ENCODE results near the gene TBC1D7.

TBC1D7 gene

DNA sequence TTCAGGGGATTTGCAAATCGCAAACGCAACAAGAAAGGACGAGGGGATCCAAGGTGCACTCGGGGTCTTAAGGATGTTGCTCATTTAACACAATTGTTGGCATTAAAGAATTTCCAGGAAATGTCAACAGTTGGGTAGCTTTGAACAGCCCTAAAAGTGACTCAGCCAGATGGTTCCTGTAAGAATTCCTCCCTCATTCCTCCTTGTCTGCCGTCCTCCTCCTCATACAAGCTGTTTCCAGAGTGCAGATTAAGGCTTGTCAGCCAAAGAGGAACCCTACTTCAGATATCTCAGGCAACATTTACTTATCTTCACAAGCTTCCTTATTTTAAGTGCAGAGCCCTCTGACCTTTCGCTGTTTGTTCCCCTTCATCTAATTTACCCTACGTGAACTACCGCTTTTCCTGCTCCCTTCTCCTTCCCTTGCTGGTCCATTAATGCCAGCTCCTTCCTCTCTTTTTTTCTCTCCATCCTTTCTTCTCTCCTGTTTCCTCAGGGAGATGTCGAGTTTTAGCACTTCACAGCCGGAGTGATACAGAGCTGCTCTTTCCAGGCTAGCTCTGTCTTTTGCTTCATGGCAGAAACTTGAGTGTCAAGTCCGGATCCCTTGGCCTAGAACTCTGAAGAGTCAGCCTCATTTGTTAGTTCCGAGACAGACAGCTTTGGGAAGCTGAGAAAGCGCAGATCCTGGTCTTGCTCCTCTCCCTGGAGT, 26.1 kb upstream of the TBC1D7 start:
- peaks cover 22% of the 10 kb centered on the region for H3K4me1 ChIP-seq (ENCODE audit: insufficient read depth, low read length)
- H3K27me3 ChIP-seq (ENCODE audit: insufficient read depth, low read length): no peaks in the 10 kb centered on the region
- H3K9ac ChIP-seq (ENCODE audit: low read depth, low read length): no peak overlapping the region
- no peaks in the 10 kb centered on the region for H3K9me3 ChIP-seq (ENCODE audit: insufficient read depth, low read depth, low read length)
- H3K36me3 ChIP-seq (ENCODE audit: insufficient read depth, low read depth, low read length): no peaks in the 10 kb centered on the region
- H3K27ac ChIP-seq (ENCODE audit: low read length): no peak overlapping the region
- H3K4me3 ChIP-seq (ENCODE audit: low read length): no peak overlapping the region

DNA sequence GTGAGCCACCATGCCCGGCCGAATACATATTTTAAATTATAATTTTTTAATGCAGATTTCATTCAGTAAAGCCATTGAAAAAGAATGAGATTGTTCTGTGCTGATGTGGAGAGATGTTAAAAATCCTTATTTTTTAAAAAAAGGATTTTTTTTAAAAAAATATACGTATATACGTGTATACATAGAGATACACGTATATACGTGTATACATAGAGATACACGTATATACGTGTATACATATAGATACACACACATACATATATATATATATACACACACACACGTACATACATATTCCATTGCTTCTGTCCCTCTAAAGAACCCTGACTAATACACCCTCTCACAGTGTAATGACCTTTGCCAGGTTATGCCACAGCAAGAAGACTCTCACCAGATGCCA, 23.8 kb upstream of the TBC1D7 start:
- Histone ChIP-seq H3K4me3 (ENCODE audit: low read length) (no peak overlapping the region), H3K27ac (ENCODE audit: low read length) (no peak overlapping the region), H3K27me3 (ENCODE audit: insufficient read depth, low read length) (no peaks in the 10 kb centered on the region), H3K4me1 (ENCODE audit: insufficient read depth, low read length) (peaks cover 18% of the 10 kb centered on the region), H3K36me3 (ENCODE audit: insufficient read depth, low read depth, low read length) (no peaks in the 10 kb centered on the region), H3K9me3 (ENCODE audit: insufficient read depth, low read depth, low read length) (no peaks in the 10 kb centered on the region), H3K9ac (ENCODE audit: low read depth, low read length) (no peak overlapping the region)

DNA sequence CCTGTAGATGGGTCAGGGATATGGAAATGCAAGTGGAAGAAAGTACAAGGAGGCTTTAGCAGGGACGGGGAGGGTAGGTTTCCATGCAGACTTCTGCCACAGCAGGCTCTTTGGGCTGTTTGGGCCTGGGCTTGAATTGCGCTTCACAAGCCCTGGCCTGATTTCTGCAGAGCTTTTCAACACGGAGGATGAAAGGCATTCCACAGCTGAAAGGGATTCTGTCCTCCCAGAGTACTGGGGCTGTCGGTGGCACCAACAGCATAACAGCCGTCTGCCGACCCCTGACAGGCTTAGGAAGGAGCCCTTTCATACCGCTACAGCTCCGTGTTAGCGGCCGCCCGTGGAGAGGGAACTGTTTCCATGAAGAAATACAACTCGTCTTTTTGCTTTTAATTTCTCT, 22.9 kb upstream of the TBC1D7 start:
- Histone ChIP-seq H3K9ac (ENCODE audit: low read depth, low read length) (no peak overlapping the region), H3K36me3 (ENCODE audit: insufficient read depth, low read depth, low read length) (no peaks in the 10 kb centered on the region), H3K9me3 (ENCODE audit: insufficient read depth, low read depth, low read length) (no peaks in the 10 kb centered on the region), H3K4me3 (ENCODE audit: low read length) (no peak overlapping the region), H3K27ac (ENCODE audit: low read length) (no peak overlapping the region), H3K4me1 (ENCODE audit: insufficient read depth, low read length) (peaks cover 11% of the 10 kb centered on the region; the same call in 1 of the 2 replicates), H3K27me3 (ENCODE audit: insufficient read depth, low read length) (no peaks in the 10 kb centered on the region)

- H3K9ac ChIP-seq (ENCODE audit: low read depth, low read length): no peak overlapping the region
- no peaks in the 10 kb centered on the region for H3K27me3 ChIP-seq (ENCODE audit: insufficient read depth, low read length)
- no peak overlapping the region for H3K4me3 ChIP-seq (ENCODE audit: low read length)
- H3K4me1 ChIP-seq (ENCODE audit: insufficient read depth, low read length): peaks cover 3% of the 10 kb centered on the region; the same call in 1 of the 2 replicates
- H3K27ac ChIP-seq (ENCODE audit: low read length): no peak overlapping the region
- no peaks in the 10 kb centered on the region for H3K9me3 ChIP-seq (ENCODE audit: insufficient read depth, low read depth, low read length)
- no peaks in the 10 kb centered on the region for H3K36me3 ChIP-seq (ENCODE audit: insufficient read depth, low read depth, low read length)
Observed at GRCh38 chr6:13349811-13350506, 21.6 kb upstream of the TBC1D7 start.

- no peak overlapping the region for H3K27ac ChIP-seq (ENCODE audit: low read length)
- H3K27me3 ChIP-seq (ENCODE audit: insufficient read depth, low read length): no peaks in the 10 kb centered on the region
- H3K9ac ChIP-seq (ENCODE audit: low read depth, low read length): no peak overlapping the region
- no peaks in the 10 kb centered on the region for H3K36me3 ChIP-seq (ENCODE audit: insufficient read depth, low read depth, low read length)
- H3K9me3 ChIP-seq (ENCODE audit: insufficient read depth, low read depth, low read length): no peaks in the 10 kb centered on the region
- H3K4me3 ChIP-seq (ENCODE audit: low read length): no peak overlapping the region
- H3K4me1 ChIP-seq (ENCODE audit: insufficient read depth, low read length): peaks cover 3% of the 10 kb centered on the region; the same call in 1 of the 2 replicates
Observed at GRCh38 chr6:13348334-13349113, 20.2 kb upstream of the TBC1D7 start.

- Histone ChIP-seq H3K27me3 (ENCODE audit: insufficient read depth, low read length) (no peaks in the 10 kb centered on the region), H3K4me3 (ENCODE audit: low read length) (no peak overlapping the region), H3K9me3 (ENCODE audit: insufficient read depth, low read depth, low read length) (no peaks in the 10 kb centered on the region), H3K4me1 (ENCODE audit: insufficient read depth, low read length) (peaks cover 3% of the 10 kb centered on the region; the same call in 1 of the 2 replicates), H3K27ac (ENCODE audit: low read length) (no peak overlapping the region), H3K9ac (ENCODE audit: low read depth, low read length) (no peak overlapping the region), H3K36me3 (ENCODE audit: insufficient read depth, low read depth, low read length) (no peaks in the 10 kb centered on the region)
Observed at GRCh38 chr6:13346245-13346644, 17.9 kb upstream of the TBC1D7 start.

DNA sequence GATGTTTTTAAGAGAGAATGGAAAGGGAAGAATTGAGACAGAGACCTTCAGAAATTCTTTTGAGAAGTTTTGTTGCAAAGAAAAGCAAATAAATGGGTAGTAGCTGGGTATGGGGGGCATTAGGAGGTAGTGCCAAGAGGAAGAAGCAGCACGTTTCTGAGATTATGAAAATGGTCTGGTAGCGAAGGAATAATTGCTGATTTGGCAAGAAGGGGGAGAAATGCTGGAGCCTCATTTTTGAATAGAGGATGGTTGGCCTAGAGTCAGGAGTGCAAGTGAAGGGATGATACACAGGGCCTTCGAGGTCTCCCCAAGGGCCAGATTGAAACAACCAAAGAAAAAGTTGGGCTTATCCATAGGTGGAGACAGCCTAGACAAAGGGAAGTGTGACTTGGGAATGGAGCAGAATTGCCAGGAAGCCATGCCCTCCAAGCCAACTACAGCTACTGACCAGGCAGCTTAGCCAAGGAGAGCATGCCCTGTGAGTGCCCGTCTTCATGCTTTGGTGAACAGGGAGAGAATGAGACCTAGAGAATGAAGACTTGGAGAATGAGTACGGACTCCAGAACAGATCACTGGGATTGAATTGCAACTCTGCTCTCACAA, 14.2 kb upstream of the TBC1D7 start:
- H3K27ac ChIP-seq (ENCODE audit: low read length): no peak overlapping the region
- no peak overlapping the region for H3K4me3 ChIP-seq (ENCODE audit: low read length)
- H3K9me3 ChIP-seq (ENCODE audit: insufficient read depth, low read depth, low read length): no peaks in the 10 kb centered on the region
- no peak overlapping the region for H3K9ac ChIP-seq (ENCODE audit: low read depth, low read length)
- no peaks in the 10 kb centered on the region for H3K27me3 ChIP-seq (ENCODE audit: insufficient read depth, low read length)
- no peaks in the 10 kb centered on the region for H3K36me3 ChIP-seq (ENCODE audit: insufficient read depth, low read depth, low read length)
- no peaks in the 10 kb centered on the region for H3K4me1 ChIP-seq (ENCODE audit: insufficient read depth, low read length)

DNA sequence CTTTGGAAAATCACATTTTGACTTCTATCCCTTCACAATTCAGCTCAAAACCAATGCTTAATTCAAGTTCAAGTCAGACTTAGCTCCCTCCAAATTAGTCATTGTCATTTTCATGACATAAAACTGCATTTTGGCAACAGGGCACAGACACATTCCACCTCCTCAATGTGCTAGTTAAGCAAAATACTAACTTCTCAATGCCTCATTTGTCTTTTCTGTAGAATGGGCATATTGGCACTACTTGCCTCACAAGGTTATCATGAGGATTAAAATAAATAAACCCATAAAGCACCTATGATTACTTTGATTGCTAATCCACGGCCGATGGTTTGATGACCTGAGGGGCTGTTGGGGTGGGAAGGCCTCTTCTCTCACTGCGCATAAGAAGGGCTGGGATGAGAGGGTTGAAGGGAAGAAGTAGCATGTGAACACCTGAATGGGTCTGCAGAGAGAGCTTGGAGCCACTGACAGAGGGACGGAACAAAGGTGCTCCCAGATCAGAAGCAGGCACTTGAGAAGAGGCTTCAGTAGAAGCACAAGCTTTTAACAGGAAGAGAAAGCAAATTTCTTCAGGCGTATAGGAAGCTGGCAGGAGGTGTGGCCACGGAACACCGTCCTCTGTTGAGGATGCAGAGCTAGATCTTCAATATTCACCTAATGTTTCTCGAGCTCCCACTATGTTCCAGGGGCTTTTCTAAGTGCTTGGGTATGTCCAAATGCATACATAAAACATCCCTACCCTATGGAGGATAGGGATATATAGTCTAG, 11.7 kb upstream of the TBC1D7 start:
- Histone ChIP-seq H3K27me3 (ENCODE audit: insufficient read depth, low read length) (no peaks in the 10 kb centered on the region), H3K4me1 (ENCODE audit: insufficient read depth, low read length) (no peaks in the 10 kb centered on the region), H3K4me3 (ENCODE audit: low read length) (no peak overlapping the region), H3K27ac (ENCODE audit: low read length) (no peak overlapping the region), H3K9ac (ENCODE audit: low read depth, low read length) (no peak overlapping the region), H3K9me3 (ENCODE audit: insufficient read depth, low read depth, low read length) (no peaks in the 10 kb centered on the region), H3K36me3 (ENCODE audit: insufficient read depth, low read depth, low read length) (no peaks in the 10 kb centered on the region)

DNA sequence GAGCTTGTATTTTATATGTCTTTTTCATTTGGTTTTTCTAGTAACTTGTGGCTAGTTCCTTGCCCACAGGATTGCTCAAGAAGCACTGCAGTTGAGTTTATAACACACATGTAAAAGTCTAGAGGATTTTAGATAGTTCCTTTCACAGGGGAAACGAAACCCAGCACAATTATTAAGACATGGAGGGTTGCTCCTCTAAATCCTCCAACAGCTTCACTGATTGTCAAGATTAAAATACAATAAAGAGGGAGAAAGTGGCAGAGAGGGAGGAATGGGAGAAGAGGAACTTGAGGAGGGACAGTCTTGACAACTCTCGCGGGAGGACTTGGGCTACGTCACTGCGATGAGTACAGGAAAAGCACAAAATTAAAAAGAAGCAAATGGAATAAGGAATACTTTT, 9.7 kb upstream of the TBC1D7 start:
- Histone ChIP-seq H3K27me3 (ENCODE audit: insufficient read depth, low read length) (no peaks in the 10 kb centered on the region), H3K27ac (ENCODE audit: low read length) (no peak overlapping the region), H3K9ac (ENCODE audit: low read depth, low read length) (no peak overlapping the region), H3K9me3 (ENCODE audit: insufficient read depth, low read depth, low read length) (no peaks in the 10 kb centered on the region), H3K4me3 (ENCODE audit: low read length) (no peak overlapping the region), H3K4me1 (ENCODE audit: insufficient read depth, low read length) (no peaks in the 10 kb centered on the region), H3K36me3 (ENCODE audit: insufficient read depth, low read depth, low read length) (no peaks in the 10 kb centered on the region)

DNA sequence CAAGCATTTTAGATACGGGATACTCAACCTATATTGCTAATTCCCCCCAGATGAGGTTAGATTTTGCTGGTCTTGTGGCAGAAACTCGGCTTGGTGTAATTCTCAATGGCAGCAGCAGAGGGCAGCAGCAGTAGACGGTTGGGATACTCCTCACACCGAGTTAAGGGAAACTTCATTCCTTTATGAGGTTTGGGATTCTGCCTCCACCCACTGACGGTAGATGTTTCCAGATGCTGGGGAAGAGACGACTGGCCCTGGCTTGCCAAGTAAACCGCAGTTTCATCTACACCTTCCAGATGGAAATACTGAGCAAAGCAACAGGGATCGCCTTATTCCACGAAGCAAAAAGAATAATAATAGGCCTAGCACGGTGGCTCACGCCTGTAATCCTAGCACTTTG, 8.2 kb upstream of the TBC1D7 start:
- Histone ChIP-seq H3K27me3 (ENCODE audit: insufficient read depth, low read length) (no peaks in the 10 kb centered on the region), H3K9me3 (ENCODE audit: insufficient read depth, low read depth, low read length) (no peaks in the 10 kb centered on the region), H3K9ac (ENCODE audit: low read depth, low read length) (no peak overlapping the region), H3K36me3 (ENCODE audit: insufficient read depth, low read depth, low read length) (no peaks in the 10 kb centered on the region), H3K4me3 (ENCODE audit: low read length) (no peak overlapping the region), H3K27ac (ENCODE audit: low read length) (no peak overlapping the region), H3K4me1 (ENCODE audit: insufficient read depth, low read length) (no peaks in the 10 kb centered on the region)

DNA sequence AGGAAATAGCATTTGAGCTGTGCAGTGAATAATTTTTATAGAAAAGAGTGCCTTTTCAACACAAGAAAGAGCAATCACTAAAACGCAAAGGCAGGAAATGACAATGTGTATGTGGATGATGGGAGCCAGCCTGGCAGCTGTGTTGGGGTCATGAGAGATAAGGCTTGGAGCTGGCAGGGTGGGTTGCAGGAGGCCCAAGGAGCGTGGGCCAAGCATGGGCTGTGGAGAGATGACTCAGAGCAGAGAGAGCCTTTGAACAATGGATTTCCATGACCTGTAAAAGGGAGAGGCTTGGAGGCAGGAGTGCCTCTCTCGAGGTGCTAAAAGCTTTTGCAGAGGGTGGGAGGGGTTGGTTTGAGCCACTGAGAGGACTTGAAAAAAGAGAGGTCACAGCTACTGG, 6.6 kb upstream of the TBC1D7 start:
- Histone ChIP-seq H3K4me3 (ENCODE audit: low read length) (no peak overlapping the region), H3K4me1 (ENCODE audit: insufficient read depth, low read length) (no peaks in the 10 kb centered on the region), H3K9ac (ENCODE audit: low read depth, low read length) (no peak overlapping the region), H3K27me3 (ENCODE audit: insufficient read depth, low read length) (no peaks in the 10 kb centered on the region), H3K36me3 (ENCODE audit: insufficient read depth, low read depth, low read length) (no peaks in the 10 kb centered on the region), H3K27ac (ENCODE audit: low read length) (no peak overlapping the region), H3K9me3 (ENCODE audit: insufficient read depth, low read depth, low read length) (no peaks in the 10 kb centered on the region)

All from iPS-20b (cell line).